ENCODE data around the gene TEX19.

- TF ChIP-seq, protein P1, sequence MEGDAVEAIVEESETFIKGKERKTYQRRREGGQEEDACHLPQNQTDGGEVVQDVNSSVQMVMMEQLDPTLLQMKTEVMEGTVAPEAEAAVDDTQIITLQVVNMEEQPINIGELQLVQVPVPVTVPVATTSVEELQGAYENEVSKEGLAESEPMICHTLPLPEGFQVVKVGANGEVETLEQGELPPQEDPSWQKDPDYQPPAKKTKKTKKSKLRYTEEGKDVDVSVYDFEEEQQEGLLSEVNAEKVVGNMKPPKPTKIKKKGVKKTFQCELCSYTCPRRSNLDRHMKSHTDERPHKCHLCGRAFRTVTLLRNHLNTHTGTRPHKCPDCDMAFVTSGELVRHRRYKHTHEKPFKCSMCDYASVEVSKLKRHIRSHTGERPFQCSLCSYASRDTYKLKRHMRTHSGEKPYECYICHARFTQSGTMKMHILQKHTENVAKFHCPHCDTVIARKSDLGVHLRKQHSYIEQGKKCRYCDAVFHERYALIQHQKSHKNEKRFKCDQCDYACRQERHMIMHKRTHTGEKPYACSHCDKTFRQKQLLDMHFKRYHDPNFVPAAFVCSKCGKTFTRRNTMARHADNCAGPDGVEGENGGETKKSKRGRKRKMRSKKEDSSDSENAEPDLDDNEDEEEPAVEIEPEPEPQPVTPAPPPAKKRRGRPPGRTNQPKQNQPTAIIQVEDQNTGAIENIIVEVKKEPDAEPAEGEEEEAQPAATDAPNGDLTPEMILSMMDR (IDR thresholded peaks at IDR 0.05), result no peak
- TF ChIP-seq POLR2A (IDR thresholded peaks at IDR 0.05; ENCODE audit: low read depth), result no peak
- TF ChIP-seq EP300 (IDR thresholded peaks at IDR 0.05), result no peak
- no peak for TF ChIP-seq POLR2AphosphoS5 (IDR thresholded peaks at IDR 0.05)
These were observed 28.5 kb upstream of the TEX19 start for GRCh38 chr17:82330322-82331239.

Data from esophagus muscularis mucosa (tissue), 4 donors.